EL (cell line): Measurements from ENCODE around the gene SPAG6.
A peak's percentile ranks its signal among the peaks of the same experiment; 100 is the strongest.

Experiments used
- DNase-seq: peaks from one replicate; pipeline ENCODE4 v3.0.0-alpha.2; 2016

The SPAG6 gene

GRCh38 chr10:22437620-22438588 lies 92.6 kb downstream of the SPAG6 start:
- peak; percentile 46 for DNase-seq

- DNase-seq: no peak
Measured at GRCh38 chr10:22438711-22439110, 93.4 kb downstream of the SPAG6 start.

GRCh38 chr10:22442063-22442462 lies 96.8 kb downstream of the SPAG6 start:
- no peak for DNase-seq

- DNase-seq: no peak
Measured at GRCh38 chr10:22442468-22442867, 97.2 kb downstream of the SPAG6 start.

DNA sequence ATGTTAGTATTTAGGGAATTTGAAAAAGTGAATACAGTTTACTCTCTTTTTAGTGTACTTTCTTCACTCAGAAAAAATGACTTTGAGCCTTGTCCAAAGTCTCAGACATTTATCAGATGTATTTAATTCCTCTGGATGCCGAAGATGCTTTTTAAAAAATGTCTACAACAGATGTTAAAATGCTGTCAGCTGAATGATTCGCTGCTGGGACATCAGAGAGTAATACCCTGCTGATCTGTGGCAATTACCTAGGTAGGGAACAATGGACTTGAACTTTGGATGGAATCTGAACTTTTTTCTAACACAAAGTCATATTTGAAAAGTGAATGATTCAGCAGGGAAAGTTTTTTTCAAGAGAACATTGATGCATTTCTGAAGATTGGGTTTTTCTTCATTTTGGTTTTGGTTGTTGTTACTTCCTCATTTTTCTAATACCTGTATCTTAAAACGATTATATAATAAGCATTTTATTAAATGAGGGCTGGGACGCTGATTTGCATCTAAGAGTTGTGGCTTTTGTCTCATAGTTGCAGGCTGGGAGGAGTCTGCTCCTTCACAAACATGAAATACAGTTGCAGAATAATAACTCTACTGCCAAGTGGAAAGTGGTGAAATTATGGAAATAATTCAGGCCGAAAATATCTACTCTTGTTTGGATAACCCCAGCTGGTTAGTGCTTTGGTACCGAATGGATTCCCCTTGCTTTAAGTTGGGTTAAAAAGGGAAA lies 98.0 kb downstream of the SPAG6 start:
- DNase-seq: no peak

- DNase-seq: no peak
Measured at GRCh38 chr10:22444219-22444788, 99.0 kb downstream of the SPAG6 start.

- DNase-seq: no peak
Measured at GRCh38 chr10:22445495-22445894, 100.2 kb downstream of the SPAG6 start.

GRCh38 chr10:22447068-22447467 lies 101.8 kb downstream of the SPAG6 start:
- no peak for DNase-seq

DNA sequence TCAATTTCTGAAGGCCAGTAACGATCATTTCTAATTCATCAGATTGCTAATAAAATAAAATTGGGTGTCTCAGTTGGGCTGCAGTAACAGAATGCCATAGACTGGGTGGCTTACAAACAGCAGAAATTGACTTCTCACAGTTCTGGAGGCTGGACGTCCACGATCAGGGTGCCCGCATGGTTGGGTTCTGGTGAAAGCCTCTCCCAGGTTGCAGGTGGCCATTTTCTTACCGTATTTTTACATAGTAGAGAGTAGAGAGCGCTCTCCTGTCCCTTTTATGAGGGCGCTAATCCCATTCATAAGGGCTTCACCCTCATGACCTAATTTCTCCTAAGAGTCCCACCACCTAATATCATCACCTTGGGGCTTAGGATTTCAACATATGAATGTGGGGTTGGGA lies 106.0 kb downstream of the SPAG6 start:
- DNase-seq: no peak

DNA sequence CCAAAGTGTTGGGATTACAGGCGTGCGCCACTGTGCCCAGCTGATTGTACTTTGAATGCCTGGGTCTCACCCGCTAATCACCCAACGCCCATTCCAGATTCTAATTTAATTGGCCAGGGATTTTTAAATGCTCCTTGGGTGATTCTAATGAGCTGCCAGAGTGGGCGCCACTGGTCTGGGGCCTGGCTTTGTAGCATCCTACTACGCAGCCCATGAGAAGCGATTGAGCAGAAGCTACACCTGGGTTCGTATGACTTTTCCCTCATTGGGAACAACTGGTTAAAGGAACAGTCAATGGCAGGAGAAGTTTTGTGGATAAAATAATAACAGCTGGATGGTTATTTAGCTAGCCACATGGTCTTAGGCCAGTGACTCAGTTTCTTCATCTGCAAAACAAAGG lies 108.0 kb downstream of the SPAG6 start:
- no peak for DNase-seq

DNA sequence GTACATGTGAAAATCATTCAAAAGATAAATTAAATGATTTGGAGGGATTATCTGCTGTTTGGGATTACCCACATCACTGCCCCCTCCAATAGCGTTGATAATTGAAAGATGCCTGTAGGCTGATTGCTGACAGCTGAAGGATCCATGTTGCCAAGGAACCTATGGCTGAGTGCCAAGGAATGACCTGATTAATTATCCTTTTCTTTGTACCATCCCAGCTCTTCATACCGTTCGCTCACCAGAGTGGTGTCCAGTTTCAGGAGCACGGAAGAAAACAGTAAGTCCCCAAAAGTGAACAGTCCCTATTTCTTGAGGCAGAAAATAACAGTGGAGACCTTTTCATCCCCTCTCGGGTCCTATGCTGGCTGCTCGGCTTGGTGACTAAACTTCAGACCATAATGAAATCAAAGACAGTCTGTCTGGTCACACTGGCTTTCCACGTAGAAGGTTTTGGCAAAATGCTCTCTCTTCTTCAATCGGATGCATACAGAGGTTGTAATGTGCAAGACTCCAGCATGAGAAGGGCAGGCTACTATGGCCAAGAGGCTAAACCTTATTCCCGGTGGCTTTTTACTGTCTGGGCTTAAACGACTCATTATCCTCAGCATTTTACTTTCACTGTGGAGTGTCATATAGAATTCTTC lies 108.8 kb downstream of the SPAG6 start:
- DNase-seq: no peak

- no peak for DNase-seq
Measured at GRCh38 chr10:22454634-22455033, 109.3 kb downstream of the SPAG6 start.

DNA sequence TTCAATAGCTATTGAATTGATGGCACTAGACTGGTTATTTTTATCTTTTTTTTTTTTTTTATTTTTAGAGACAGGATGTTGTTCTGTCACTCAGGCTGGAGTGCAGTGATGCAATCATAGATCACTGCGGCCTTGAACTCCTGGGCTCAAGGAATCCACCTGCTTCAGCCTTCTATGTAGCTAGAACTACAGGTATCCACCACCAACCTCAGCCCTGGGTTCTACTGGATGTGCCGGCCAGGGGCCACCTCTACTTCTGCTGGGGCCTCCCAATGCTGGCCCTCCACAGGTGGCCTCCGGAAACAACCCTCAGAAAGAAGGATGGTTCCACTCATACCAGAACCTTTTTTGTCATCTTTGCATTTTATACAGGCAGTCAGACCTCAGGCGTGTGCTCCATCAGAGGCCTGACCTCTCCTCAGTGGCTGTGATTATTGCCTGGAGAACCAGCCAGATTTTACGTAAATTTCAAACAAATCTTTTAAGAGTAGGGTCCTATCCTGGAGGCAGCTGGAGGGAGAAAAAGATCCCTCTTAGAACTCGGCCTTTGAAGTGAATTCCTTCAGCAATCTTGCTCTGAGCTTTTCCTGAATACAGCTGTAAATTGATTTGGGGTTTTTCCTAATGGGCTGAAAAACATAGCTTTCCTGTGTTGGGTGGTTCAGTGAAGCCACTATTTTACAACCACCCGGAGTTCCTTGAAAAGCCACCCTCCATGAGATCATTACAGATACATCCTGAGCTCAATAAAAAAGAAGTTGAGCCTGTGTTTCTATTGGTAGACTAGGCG lies 110.0 kb downstream of the SPAG6 start:
- no peak for DNase-seq

GRCh38 chr10:22456486-22456885 lies 111.2 kb downstream of the SPAG6 start:
- DNase-seq: no peak

DNA sequence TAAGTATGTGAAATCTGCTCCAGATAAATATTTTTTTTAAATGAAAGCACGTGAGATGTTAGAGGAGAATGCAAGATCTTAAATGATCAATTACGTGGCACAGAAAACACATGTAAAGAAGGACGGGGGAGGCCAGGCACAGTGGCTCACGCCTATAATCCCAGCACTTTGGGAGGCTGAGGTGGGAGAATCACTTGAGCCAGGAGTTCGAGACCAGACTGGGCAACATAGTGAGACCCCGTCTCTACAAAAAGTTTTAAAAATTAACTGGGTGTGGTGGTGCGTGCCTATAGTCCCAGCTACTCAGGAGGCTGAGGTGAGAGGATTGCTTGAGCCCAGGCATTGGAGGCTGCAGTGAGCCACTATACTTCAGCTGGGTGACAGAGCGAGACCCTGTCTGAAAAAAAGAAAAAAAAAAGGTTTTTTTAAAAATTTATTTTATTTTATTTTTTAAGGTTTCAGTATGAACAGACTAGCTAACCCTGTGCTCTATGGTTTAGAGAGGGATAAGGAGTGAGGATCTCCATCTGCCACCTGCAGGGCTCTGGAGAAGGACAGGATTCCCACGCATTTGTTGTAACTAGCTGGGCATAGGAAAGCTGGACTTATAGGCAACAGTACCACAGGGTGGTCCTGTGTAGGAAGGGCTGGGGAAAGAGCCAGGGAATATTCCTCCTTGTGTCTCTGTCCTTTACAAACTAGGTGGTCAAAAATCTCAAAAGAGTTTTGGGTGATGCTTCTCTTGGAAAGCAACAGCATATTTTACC lies 113.2 kb downstream of the SPAG6 start:
- no peak for DNase-seq

GRCh38 chr10:22459496-22459895 lies 114.2 kb downstream of the SPAG6 start:
- DNase-seq: no peak

GRCh38 chr10:22460101-22460500 lies 114.8 kb downstream of the SPAG6 start:
- DNase-seq: no peak

- DNase-seq: no peak
Measured at GRCh38 chr10:22460531-22461403, 115.5 kb downstream of the SPAG6 start.

DNA sequence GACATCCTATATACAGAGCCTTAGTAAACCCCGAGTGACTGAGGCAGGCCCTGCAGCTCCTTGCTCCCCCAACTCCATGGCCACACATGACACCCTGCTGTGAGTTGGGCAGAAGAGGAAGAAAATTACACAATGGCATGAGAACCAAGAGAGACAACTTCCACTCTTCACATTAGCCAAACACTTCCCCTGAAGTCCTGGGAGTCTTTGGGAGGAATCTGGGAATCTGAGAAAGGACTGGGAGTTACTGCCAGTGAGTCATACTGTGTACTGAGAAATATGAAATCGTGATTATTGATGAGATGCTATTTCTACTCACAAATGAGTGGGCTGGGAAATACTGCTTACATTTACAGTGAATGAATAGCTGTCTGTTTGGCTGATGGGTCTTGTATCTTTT lies 116.6 kb downstream of the SPAG6 start:
- DNase-seq: no peak

DNA sequence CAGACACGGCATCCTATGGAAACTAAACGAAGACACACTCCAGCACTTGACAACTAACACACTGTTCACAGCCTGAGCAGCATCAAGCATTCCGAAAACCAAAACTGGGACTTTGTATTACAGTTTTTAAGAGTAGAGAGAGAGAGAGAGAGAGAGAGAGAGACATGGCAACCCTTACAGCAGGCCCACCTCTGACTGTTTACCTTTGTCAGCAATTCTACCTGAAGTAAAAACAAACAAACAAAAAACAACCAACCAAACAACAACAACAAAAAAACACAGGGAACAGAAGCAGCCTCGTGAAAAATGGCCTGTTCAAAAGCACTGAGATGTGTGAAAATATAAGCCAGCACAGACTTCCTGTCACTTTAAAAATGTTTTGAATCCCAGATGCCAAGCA lies 118.0 kb downstream of the SPAG6 start:
- DNase-seq: no peak
